Cardiac septum (tissue), 1 donor: Measurements from ENCODE around the gene TCEAL8. TPM values are rescaled to one million over a fixed set of nuclear protein-coding genes. Genes with fewer than 3 reads are reported as not detected.

ENCODE experiments used
- DNase-seq: peaks from one replicate; pipeline ENCODE4 v3.0.0-alpha.2; 2020; ENCODE audit warnings: low spot score
- intact Hi-C: fragments of 100-400 bp; cut with DNase I; formaldehyde crosslinking; loops from one replicate; pipeline ENCODE4 v1.14.0; 2022
- total RNA-seq: library from RNA; stranded (reverse); fragmentation: NEBNext Ultra II Directional; extraction: Animal tissue kit (Norgen Biotek cat#: 25700); gene quantifications from one replicate; pipeline ENCODE4 v1.2.1, GENCODE V29; 2021
- donor health status: DM: no; HTN: no; CAD: no.

TCEAL8 gene
- total RNA-seq, 1 donor from 2014 or later, result 51.6 TPM

- intact Hi-C loops, result no loop called here
- no peak for DNase-seq
Measured at GRCh38 chrX:103220511-103221323, 34.2 kb downstream of the TCEAL8 start.

- intact Hi-C loops, result loop anchor here (1.0 kb wide), 1 partner anchor 38 kb away; no protein-coding TSS in a partner anchor
- no peak for DNase-seq
Measured at GRCh38 chrX:103215425-103215991, 39.4 kb downstream of the TCEAL8 start.

- peak; percentile 91 for DNase-seq
- intact Hi-C loops, result loop anchor here (1.0 to 5.0 kb wide), 3 partner anchors 38 to 247 kb away; no protein-coding TSS in a partner anchor
Measured at GRCh38 chrX:103214870-103215424, 40.0 kb downstream of the TCEAL8 start, which contains the start of gene BEX4. TSS of gene BEX4 (plus strand) at chrX:103215108. CDS start at chrX:103216154, 1,046 bp downstream.

- intact Hi-C loops, result loop anchor here (5.0 kb wide), 2 partner anchors 134 to 249 kb away; no protein-coding TSS in a partner anchor
- no peak for DNase-seq
Measured at GRCh38 chrX:103212749-103213457, 42.1 kb downstream of the TCEAL8 start.

GRCh38 chrX:103211012-103211715, 43.8 kb downstream of the TCEAL8 start:
- intact Hi-C loops, result loop anchor here (5.0 kb wide), 2 partner anchors 136 to 251 kb away; no protein-coding TSS in a partner anchor
- DNase-seq, result no peak

GRCh38 chrX:103210056-103210455, 44.9 kb downstream of the TCEAL8 start:
- intact Hi-C loops, result loop anchor here (5.0 kb wide), 2 partner anchors 137 to 252 kb away; no protein-coding TSS in a partner anchor
- DNase-seq, result no peak

Other genes starting within 250 kb of the TCEAL8 start
- gene BEX1, start 191.0 kb downstream of the TCEAL8 start, total RNA-seq, result 4.1 TPM
- 0.19 TPM for gene NXF3, start 162.0 kb downstream of the TCEAL8 start, total RNA-seq
- gene BEX4, start 40.0 kb downstream of the TCEAL8 start, total RNA-seq, result 34.3 TPM
- gene TCEAL5, start 21.6 kb upstream of the TCEAL8 start, total RNA-seq, result 0.67 TPM
- gene BEX2, start 55.8 kb upstream of the TCEAL8 start, total RNA-seq, result 1.5 TPM
- 6.4 TPM for gene TCEAL7, start 75.1 kb upstream of the TCEAL8 start, total RNA-seq
- 28.6 TPM for gene TCEAL9, start 101.4 kb upstream of the TCEAL8 start, total RNA-seq
- gene BEX3, start 121.4 kb upstream of the TCEAL8 start, total RNA-seq, result 80.2 TPM